HepG2 (cell line): Measurements from ENCODE around the gene CYLD. TPM values are rescaled to one million over a fixed set of nuclear protein-coding genes. Genes with fewer than 3 reads are reported as not detected.

ENCODE experiments used
- ATAC-seq: fragments of 200-7000 bp; cut with Tn5 transposase; 3 replicates; pipeline ENCODE4 v1.9.1; 2020; ENCODE audit warnings: mild to moderate bottlenecking, moderate library complexity
- BruUV-seq: library from RNA; stranded (reverse); fragments of 400-500 nt; replicated peaks from 2 replicates; lab custom pipeline; 2021; lab: Mats Ljungman, UMichigan
- CTCF ChIA-PET: fragments of 300-600 bp; formaldehyde crosslinking; extraction: SDS; loops from one replicate; lab custom pipeline; 2021; ENCODE audit warnings: low total read pairs, inconsistent platforms, low intra/inter-chr PET ratio; lab: Yijun Ruan, JAX
- POLR2A ChIA-PET: fragments of 350-600 bp; sonication (Branson Sonifier 250); formaldehyde crosslinking; loops from one replicate; lab custom pipeline; 2020; ENCODE audit warnings: antibody characterized with exemption, inconsistent platforms; lab: Yijun Ruan, JAX
- DNase-seq: peaks from one replicate; pipeline ENCODE4 v3.0.0-alpha.2; 2015; ENCODE audit warnings: low spot score
- FAIRE-seq: peaks from 3 replicates; lab custom pipeline; 2011; peaks lifted over from hg19 to GRCh38; lab: Jason Lieb, UNC
- H2AFZ ChIP-seq: one replicate; pipeline ENCODE4 v1.6.1; 2011; ENCODE audit warnings: low read length, inconsistent platforms
- H3K27ac ChIP-seq: fragments of 300-600 bp; 3 replicates; pipeline ENCODE4 v1.8.0; 2011; ENCODE audit warnings: mixed run types, mild to moderate bottlenecking, mixed read lengths, low read length, inconsistent platforms; ENCODE audit not compliant: insufficient read depth; ENCODE audit errors: extremely low read length
- H3K27me3 ChIP-seq, 2 experiments: fragments of 200-600 bp in 1 of 2; 2 replicates in 1 of 2; 3 replicates in 1 of 2; pipeline versions ENCODE4 v1.6.0 to v1.8.0; 2011; ENCODE audit warnings: low read length in 2 of 2, mild to moderate bottlenecking in 2 of 2, moderate library complexity in 2 of 2, inconsistent platforms in 1 of 2; ENCODE audit not compliant: insufficient read depth in 2 of 2, control insufficient read depth in 1 of 2
- H3K36me3 ChIP-seq, 2 experiments: fragments of 200-600 bp in 1 of 2; replicated peaks in 1 of 2; 2 replicates in 1 of 2; 3 replicates in 1 of 2; pipeline versions ENCODE4 v1.5.1 to v1.8.0; 2011; ENCODE audit warnings: low read length in 2 of 2, inconsistent platforms in 1 of 2; ENCODE audit not compliant: insufficient read depth in 2 of 2, control insufficient read depth in 1 of 2
- H3K4me1 ChIP-seq: 2 replicates; pipeline ENCODE4 v1.5.1; 2012; ENCODE audit warnings: low read length, inconsistent platforms; ENCODE audit not compliant: insufficient read depth
- H3K4me2 ChIP-seq: 2 replicates; pipeline ENCODE4 v1.6.0; 2011; ENCODE audit warnings: low read depth, low read length, inconsistent platforms
- H3K4me3 ChIP-seq, 3 experiments: fragments of 200-600 bp in 1 of 3; sonication (generic), shearing (Covaris generic) in 1 of 3; replicated peaks in 1 of 3; 2 replicates each; pipeline ENCODE4 v1.5.1; 2011 to 2016; ENCODE audit warnings: low read length in 3 of 3, inconsistent platforms in 2 of 3, low read depth in 2 of 3, mild to moderate bottlenecking in 2 of 3, control low read depth in 1 of 3, mixed read lengths in 1 of 3; ENCODE audit not compliant: insufficient read depth in 1 of 3
- H3K79me2 ChIP-seq: one replicate; pipeline ENCODE4 v1.6.1; 2011; ENCODE audit warnings: low read length, inconsistent platforms; ENCODE audit not compliant: insufficient read depth
- H3K9ac ChIP-seq: 2 replicates; pipeline ENCODE4 v1.6.0; 2011; ENCODE audit warnings: mild to moderate bottlenecking, low read depth, low read length, inconsistent platforms; ENCODE audit not compliant: insufficient read depth
- H3K9me3 ChIP-seq: 2 replicates; pipeline ENCODE4 v1.5.1; 2012; ENCODE audit warnings: mild to moderate bottlenecking, low read length
- H4K20me1 ChIP-seq: 2 replicates; pipeline ENCODE4 v1.6.0; 2011; ENCODE audit warnings: inconsistent platforms, mild to moderate bottlenecking, low read length, moderate library complexity; ENCODE audit not compliant: insufficient read depth
- ADNP ChIP-seq: sonication (generic); formaldehyde crosslinking; IDR thresholded peaks from 2 replicates; pipeline ENCODE4 v1.4.0; 2020; ENCODE audit warnings: missing genetic modification reagents
- ARNTL ChIP-seq: sonication (generic); formaldehyde crosslinking; IDR thresholded peaks from 2 replicates; pipeline ENCODE4 v1.4.0; 2020; ENCODE audit warnings: mild to moderate bottlenecking, missing genetic modification reagents
- BCL6 ChIP-seq: IDR thresholded peaks from 2 replicates; pipeline ENCODE4 v1.6.1; 2016; ENCODE audit warnings: missing genetic modification reagents, missing compliant biosample characterization
- MEIS2 ChIP-seq: sonication (generic); formaldehyde crosslinking; IDR thresholded peaks from 2 replicates; pipeline ENCODE4 v1.9.0; 2021; ENCODE audit warnings: mild to moderate bottlenecking, missing genetic modification reagents
- PHF21A ChIP-seq: sonication (generic); formaldehyde crosslinking; IDR thresholded peaks from 2 replicates; pipeline ENCODE4 v1.5.0; 2020; ENCODE audit warnings: mild to moderate bottlenecking, missing genetic modification reagents
- SOX5 ChIP-seq: IDR thresholded peaks from 2 replicates; pipeline ENCODE4 v1.6.1; 2016; ENCODE audit warnings: borderline replicate concordance
- ZNF589 ChIP-seq: sonication (generic); formaldehyde crosslinking; conservative IDR thresholded peaks from 2 replicates; pipeline ENCODE4 v1.8.0; 2022; ENCODE audit warnings: mild to moderate bottlenecking, moderate library complexity, missing genetic modification reagents
- WGBS: methylation state at CpG from one replicate; pipeline ENCODE4 v1.1.6; 2017; ENCODE audit warnings: low lambda C conversion rate; 5-methylcytosine and 5-hydroxymethylcytosine counted together
- in situ Hi-C: cut with HindIII; loops from 2 replicates; pipeline ENCODE4 v1.10.0; 2017; ENCODE audit warnings: low pct_unique_long_range_greater_than_20kb; ENCODE audit not compliant: extremely low pct_ligation_motif_present
- intact Hi-C: fragments of 100-400 bp; cut with micrococcal nuclease; formaldehyde crosslinking; loops from one replicate; pipeline ENCODE4 v1.10.0; 2022; ENCODE audit not compliant: unreplicated experiment
- polyA plus RNA-seq, 8 experiments: library from polyadenylated mRNA; depleted of rRNA in 3 of 8; stranded (reverse) in 7 of 8; unstranded in 1 of 8; fragments of >200 nt; fragmentation: Illumina TruSeq in 4 of 8; extraction: Trizol in 4 of 8; gene quantifications; 2 replicates each; pipeline versions ENCODE4 v1.2.1 to v1.2.3, GENCODE V29; 2011 to 2016; ENCODE audit warnings: low read depth in 4 of 8, missing spikeins in 1 of 8, mixed read lengths in 1 of 8; ENCODE audit not compliant: insufficient read depth in 1 of 8
- total RNA-seq, 5 experiments: library from RNA; depleted of rRNA; stranded (reverse); fragments of >200 nt; fragmentation: Illumina TruSeq; extraction: Trizol; gene quantifications; 2 replicates each; pipeline ENCODE4 v1.2.3, GENCODE V29; 2016; ENCODE audit warnings: low read depth in 1 of 5
- TF ChIP-seq, protein P1 (sequence below): sonication (generic); formaldehyde crosslinking; IDR thresholded peaks from 2 replicates; pipeline ENCODE4 v1.8.0; 2022; ENCODE audit warnings: mild to moderate bottlenecking, missing genetic modification reagents, borderline replicate concordance
- TF ChIP-seq, protein P2 (sequence below): sonication (generic); formaldehyde crosslinking; IDR thresholded peaks from 2 replicates; pipeline ENCODE4 v1.8.0; 2022; ENCODE audit warnings: mild to moderate bottlenecking, missing genetic modification reagents; ENCODE audit not compliant: insufficient replicate concordance

The CYLD gene
- total and polyA plus RNA-seq, 2 of the 13 experiments (the other 11 are each of a cell fraction or from before 2014, with no cell fraction given) = 6.1 to 11.4 TPM

- peaks cover 3 to 37% of the 10 kb centered on the region in 2 experiments; a peak in 3 of 5 replicates for H3K27me3 ChIP-seq
- TF ChIP-seq ZNF589 (no peak), SOX5 (CRISPR knock-in tag) (no peak), MEIS2 (CRISPR knock-in tag) (no peak), ARNTL (CRISPR knock-in tag) (no peak), ADNP (CRISPR knock-in tag) (no peak), PHF21A (CRISPR knock-in tag) (no peak), BCL6 (no peak)
- TF ChIP-seq, protein P1, sequence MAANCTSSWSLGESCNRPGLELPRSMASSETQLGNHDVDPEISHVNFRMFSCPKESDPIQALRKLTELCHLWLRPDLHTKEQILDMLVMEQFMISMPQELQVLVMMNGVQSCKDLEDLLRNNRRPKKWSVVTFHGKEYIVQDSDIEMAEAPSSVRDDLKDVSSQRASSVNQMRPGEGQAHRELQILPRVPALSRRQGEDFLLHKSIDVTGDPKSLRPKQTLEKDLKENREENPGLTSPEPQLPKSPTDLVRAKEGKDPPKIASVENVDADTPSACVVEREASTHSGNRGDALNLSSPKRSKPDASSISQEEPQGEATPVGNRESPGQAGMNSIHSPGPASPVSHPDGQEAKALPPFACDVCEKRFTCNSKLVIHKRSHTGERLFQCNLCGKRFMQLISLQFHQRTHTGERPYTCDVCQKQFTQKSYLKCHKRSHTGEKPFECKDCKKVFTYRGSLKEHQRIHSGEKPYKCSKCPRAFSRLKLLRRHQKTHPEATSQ (CRISPR knock-in tag) = no peak
- TF ChIP-seq, protein P2, sequence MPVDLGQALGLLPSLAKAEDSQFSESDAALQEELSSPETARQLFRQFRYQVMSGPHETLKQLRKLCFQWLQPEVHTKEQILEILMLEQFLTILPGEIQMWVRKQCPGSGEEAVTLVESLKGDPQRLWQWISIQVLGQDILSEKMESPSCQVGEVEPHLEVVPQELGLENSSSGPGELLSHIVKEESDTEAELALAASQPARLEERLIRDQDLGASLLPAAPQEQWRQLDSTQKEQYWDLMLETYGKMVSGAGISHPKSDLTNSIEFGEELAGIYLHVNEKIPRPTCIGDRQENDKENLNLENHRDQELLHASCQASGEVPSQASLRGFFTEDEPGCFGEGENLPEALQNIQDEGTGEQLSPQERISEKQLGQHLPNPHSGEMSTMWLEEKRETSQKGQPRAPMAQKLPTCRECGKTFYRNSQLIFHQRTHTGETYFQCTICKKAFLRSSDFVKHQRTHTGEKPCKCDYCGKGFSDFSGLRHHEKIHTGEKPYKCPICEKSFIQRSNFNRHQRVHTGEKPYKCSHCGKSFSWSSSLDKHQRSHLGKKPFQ (CRISPR knock-in tag) = no peak
- no TSS peak for BruUV-seq
- ChIA-PET CTCF (no interaction called here), POLR2A (no interaction called here)
- no peak overlapping the region for H3K27ac ChIP-seq
- H3K79me2 ChIP-seq = no peaks in the 10 kb centered on the region
- FAIRE-seq (no peak), ATAC-seq (no peak), DNase-seq (no peak)
- in situ Hi-C loops (no loop called here), intact Hi-C loops (no loop called here)
- H3K9ac ChIP-seq = no peak overlapping the region
- no peak overlapping the region for H3K4me3 ChIP-seq
- 31% methylated on average over 7 of the region's 7 CpGs for WGBS
- no peaks in the 10 kb centered on the region for H3K4me1 ChIP-seq
- no peaks in the 10 kb centered on the region for H3K9me3 ChIP-seq
- H3K4me2 ChIP-seq = no peak overlapping the region
- no peak overlapping the region for H2AFZ ChIP-seq
- no peaks in the 10 kb centered on the region for H4K20me1 ChIP-seq
- H3K36me3 ChIP-seq = no peaks in the 10 kb centered on the region
Measured at GRCh38 chr16:50814541-50814940, 72.7 kb downstream of the CYLD start.
